Adipocyte (in vitro differentiated cells): Measurements from ENCODE around the gene LTV1.
"Not testable (repeated sequence)": the region's sequence is repeated elsewhere in the genome, so short reads cannot be mapped to it uniquely, and the experiment has no call there.

Experiments
- DNase-seq: peaks from one replicate; pipeline ENCODE4 v3.0.0-alpha.2; 2015; ENCODE audit warnings: low read depth
- H3K27me3 ChIP-seq: replicated peaks from 2 replicates; pipeline ENCODE4 v1.7.0; 2013; ENCODE audit warnings: mild to moderate bottlenecking, low read length, moderate library complexity; ENCODE audit not compliant: control insufficient read depth, insufficient read depth
- H3K36me3 ChIP-seq: 2 replicates; pipeline ENCODE4 v1.7.0; 2013; ENCODE audit warnings: low read length, mild to moderate bottlenecking, moderate library complexity; ENCODE audit not compliant: control insufficient read depth, insufficient read depth, severe bottlenecking
- H3K4me1 ChIP-seq: 2 replicates; pipeline ENCODE4 v1.7.0; 2013; ENCODE audit warnings: mild to moderate bottlenecking, low read length, moderate library complexity; ENCODE audit not compliant: control insufficient read depth, insufficient read depth
- H3K4me3 ChIP-seq: 2 replicates; pipeline ENCODE4 v1.7.0; 2013; ENCODE audit warnings: mild to moderate bottlenecking, low read length, moderate library complexity
- H3K9ac ChIP-seq: 2 replicates; pipeline ENCODE4 v1.7.0; 2013; ENCODE audit warnings: mild to moderate bottlenecking, low read length, moderate library complexity
- H3K9me3 ChIP-seq: 2 replicates; pipeline ENCODE4 v1.7.0; 2013; ENCODE audit warnings: mild to moderate bottlenecking, low read length, moderate library complexity; ENCODE audit not compliant: control insufficient read depth

LTV1 gene

GRCh38 chr6:143842902-143843676 lies at the start of gene LTV1:
TSS of gene LTV1 (plus strand) at chr6:143843338. CDS start at chr6:143843478, 140 bp downstream.
- peak; percentile 99 for DNase-seq
- peaks cover 36% of the 10 kb centered on the region for H3K36me3 ChIP-seq
- peak within 1 kb of the TSS; percentile 85 for H3K4me3 ChIP-seq
- no peaks in the 10 kb centered on the region for H3K27me3 ChIP-seq
- H3K9ac ChIP-seq: peak within 1 kb of the TSS; percentile 90
- H3K4me1 ChIP-seq: peaks cover 23% of the 10 kb centered on the region
- H3K9me3 ChIP-seq: no peaks in the 10 kb centered on the region

- H3K4me3 ChIP-seq, DNase-seq, H3K9ac ChIP-seq, H3K4me1 ChIP-seq, H3K27me3 ChIP-seq: not testable (repeated sequence)
- H3K9me3 ChIP-seq: peaks cover 11% of the 10 kb centered on the region
- H3K36me3 ChIP-seq: peaks cover 22% of the 10 kb centered on the region
These were observed 46.6 kb upstream of the LTV1 start for GRCh38 chr6:143796551-143796950.

GRCh38 chr6:143798487-143798886 lies 44.7 kb upstream of the LTV1 start:
- not testable (repeated sequence) for DNase-seq, H3K9me3 ChIP-seq, H3K27me3 ChIP-seq, H3K4me3 ChIP-seq, H3K4me1 ChIP-seq, H3K9ac ChIP-seq
- H3K36me3 ChIP-seq: peaks cover 12% of the 10 kb centered on the region

GRCh38 chr6:143802833-143803565 lies 40.1 kb upstream of the LTV1 start:
- Histone ChIP-seq H3K4me1 (peaks cover 26% of the 10 kb centered on the region), H3K27me3 (no peaks in the 10 kb centered on the region), H3K36me3 (peaks cover 24% of the 10 kb centered on the region), H3K9ac (peak overlapping the region; percentile 26), H3K9me3 (peaks cover 2% of the 10 kb centered on the region), H3K4me3 (no peak overlapping the region)
- peak; percentile 43 for DNase-seq

GRCh38 chr6:143803769-143804568 lies 39.2 kb upstream of the LTV1 start:
- no peak for DNase-seq
- Histone ChIP-seq H3K4me3 (no peak overlapping the region), H3K4me1 (peaks cover 26% of the 10 kb centered on the region), H3K36me3 (peaks cover 34% of the 10 kb centered on the region), H3K27me3 (no peaks in the 10 kb centered on the region), H3K9me3 (peaks cover 2% of the 10 kb centered on the region), H3K9ac (no peak overlapping the region)

- peaks cover 38% of the 10 kb centered on the region for H3K36me3 ChIP-seq
- DNase-seq: no peak
- H3K9me3 ChIP-seq: peaks cover 2% of the 10 kb centered on the region
- no peak overlapping the region for H3K4me3 ChIP-seq
- H3K27me3 ChIP-seq: no peaks in the 10 kb centered on the region
- H3K4me1 ChIP-seq: peaks cover 29% of the 10 kb centered on the region
- no peak overlapping the region for H3K9ac ChIP-seq
These were observed 38.3 kb upstream of the LTV1 start for GRCh38 chr6:143804835-143805239.

- peaks cover 43% of the 10 kb centered on the region for H3K36me3 ChIP-seq
These were observed 36.6 kb upstream of the LTV1 start for GRCh38 chr6:143806282-143807102.

GRCh38 chr6:143807103-143807772 lies 35.9 kb upstream of the LTV1 start:
- Histone ChIP-seq H3K9ac (no peak overlapping the region), H3K4me3 (no peak overlapping the region), H3K36me3 (peaks cover 38% of the 10 kb centered on the region), H3K27me3 (no peaks in the 10 kb centered on the region), H3K4me1 (peaks cover 29% of the 10 kb centered on the region), H3K9me3 (no peaks in the 10 kb centered on the region)
- DNase-seq: peak; percentile 33

More at GRCh38 chr6:143806282-143807102, 36.6 kb upstream of the LTV1 start:
- H3K9me3 ChIP-seq: no peaks in the 10 kb centered on the region
- DNase-seq: peak; percentile 81
- no peak overlapping the region for H3K4me3 ChIP-seq
- peaks cover 29% of the 10 kb centered on the region for H3K4me1 ChIP-seq
- H3K9ac ChIP-seq: peak overlapping the region; percentile 27
- H3K27me3 ChIP-seq: no peaks in the 10 kb centered on the region

GRCh38 chr6:143810745-143811144 lies 32.4 kb upstream of the LTV1 start:
- peaks cover 15% of the 10 kb centered on the region for H3K4me1 ChIP-seq
- DNase-seq: no peak
- peaks cover 39% of the 10 kb centered on the region for H3K36me3 ChIP-seq
- H3K9me3 ChIP-seq: no peaks in the 10 kb centered on the region
- no peak overlapping the region for H3K4me3 ChIP-seq
- no peaks in the 10 kb centered on the region for H3K27me3 ChIP-seq
- H3K9ac ChIP-seq: no peak overlapping the region

GRCh38 chr6:143811501-143812157 lies 31.5 kb upstream of the LTV1 start:
- H3K9ac ChIP-seq: no peak overlapping the region
- no peaks in the 10 kb centered on the region for H3K9me3 ChIP-seq
- DNase-seq: no peak

More at GRCh38 chr6:143811501-143812157, 31.5 kb upstream of the LTV1 start:
- H3K4me3 ChIP-seq: no peak overlapping the region
- no peaks in the 10 kb centered on the region for H3K27me3 ChIP-seq
- H3K36me3 ChIP-seq: peaks cover 45% of the 10 kb centered on the region
- H3K4me1 ChIP-seq: peaks cover 6% of the 10 kb centered on the region
